Erythroblast (primary cell): ENCODE measurements around the gene CTPS1.

Experiments
- GATA1 ChIP-seq: IDR thresholded peaks from 2 replicates; pipeline ENCODE4 v1.6.1; 2011; ENCODE audit warnings: low read depth, mild to moderate bottlenecking, control low read depth, low read length, moderate library complexity
- POLR2A ChIP-seq: IDR thresholded peaks from 2 replicates; pipeline ENCODE4 v1.6.1; 2011; ENCODE audit warnings: mild to moderate bottlenecking, low read length

- TF ChIP-seq POLR2A (no peak), GATA1 (no peak)
Measured at GRCh38 chr1:41014871-41015270, 35.4 kb downstream of the CTPS1 start.
